Kidney epithelial cell (primary cell): ENCODE results near the gene TMUB1. TPM values are rescaled to one million over a fixed set of nuclear protein-coding genes. Genes with fewer than 3 reads are reported as not detected.

Source experiments
- DNase-seq: peaks from one replicate; pipeline ENCODE4 v3.0.0-alpha.2; 2010; ENCODE audit warnings: low read depth
- H3K27me3 ChIP-seq: 2 replicates; pipeline ENCODE4 v1.6.0; 2011; ENCODE audit warnings: low read length; ENCODE audit not compliant: control insufficient read depth, insufficient read depth
- H3K36me3 ChIP-seq: 2 replicates; pipeline ENCODE4 v1.5.1; 2011; ENCODE audit warnings: low read length; ENCODE audit not compliant: control insufficient read depth, insufficient read depth
- H3K4me3 ChIP-seq: 2 replicates; pipeline ENCODE4 v1.5.1; 2011; ENCODE audit warnings: low read depth, mild to moderate bottlenecking, control low read depth, low read length
- total RNA-seq: library from RNA; depleted of rRNA; stranded (reverse); fragments of >200 nt; gene quantifications from 2 replicates; pipeline ENCODE4 v1.2.3, GENCODE V29; 2015
- TF ChIP-seq, protein P1 (sequence below): IDR thresholded peaks from 2 replicates; pipeline ENCODE4 v1.5.1; 2011; ENCODE audit warnings: mild to moderate bottlenecking, moderate library complexity, low read length, control low read depth, inconsistent platforms; ENCODE audit not compliant: insufficient read depth, poor library complexity, severe bottlenecking

TMUB1 gene
- total RNA-seq, 1 donor from 2014 or later: 46.3 TPM

DNA sequence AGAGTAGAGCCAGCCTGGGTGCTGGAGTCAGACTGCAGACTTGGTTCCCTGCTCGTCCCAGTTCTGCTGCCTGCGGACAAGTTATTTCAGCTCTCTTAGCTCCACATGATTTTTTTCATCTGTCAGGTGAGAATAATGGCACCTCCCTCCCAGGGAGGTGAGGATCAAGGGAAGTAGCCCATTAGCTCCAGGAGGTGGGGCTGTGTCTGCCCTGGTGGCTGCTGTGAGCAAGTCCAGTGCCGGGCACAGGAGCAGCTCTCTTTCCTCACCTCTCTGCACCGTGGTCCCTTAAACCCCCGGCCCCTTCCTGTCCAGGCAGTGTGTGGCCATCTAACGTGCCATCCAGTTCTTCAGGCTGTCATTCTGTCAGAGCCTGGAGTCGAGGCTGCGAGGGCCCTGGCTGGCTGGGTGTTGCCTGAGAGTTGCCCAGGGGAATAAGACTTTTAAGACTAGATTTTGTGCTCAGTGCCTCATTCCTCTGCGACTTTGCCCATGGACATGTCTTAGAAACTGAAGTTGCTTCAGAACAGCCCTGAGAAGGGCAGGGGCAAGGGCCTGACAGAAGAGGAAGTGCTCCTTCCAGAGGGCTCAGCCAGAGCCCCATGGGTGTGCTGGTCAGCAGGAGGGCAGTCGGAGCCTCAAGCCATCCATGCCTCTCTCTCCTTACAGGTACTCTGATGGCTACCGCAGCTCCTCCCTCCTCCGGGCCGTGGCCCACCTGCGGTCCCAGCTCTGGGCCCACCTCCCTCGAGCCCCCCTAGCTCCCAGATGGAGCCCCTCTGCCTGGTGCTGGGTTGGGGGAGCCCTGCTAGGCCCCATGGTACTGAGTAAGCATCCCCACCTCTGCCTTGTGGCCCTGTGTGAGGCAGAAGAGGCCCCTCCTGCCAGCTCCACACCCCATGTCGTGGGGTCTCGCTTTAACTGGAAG lies 50.1 kb downstream of the TMUB1 start:
- Histone ChIP-seq H3K27me3 (no peaks in the 10 kb centered on the region), H3K36me3 (no peaks in the 10 kb centered on the region), H3K4me3 (no peak overlapping the region)
- no peak for DNase-seq
- TF ChIP-seq, protein P1, sequence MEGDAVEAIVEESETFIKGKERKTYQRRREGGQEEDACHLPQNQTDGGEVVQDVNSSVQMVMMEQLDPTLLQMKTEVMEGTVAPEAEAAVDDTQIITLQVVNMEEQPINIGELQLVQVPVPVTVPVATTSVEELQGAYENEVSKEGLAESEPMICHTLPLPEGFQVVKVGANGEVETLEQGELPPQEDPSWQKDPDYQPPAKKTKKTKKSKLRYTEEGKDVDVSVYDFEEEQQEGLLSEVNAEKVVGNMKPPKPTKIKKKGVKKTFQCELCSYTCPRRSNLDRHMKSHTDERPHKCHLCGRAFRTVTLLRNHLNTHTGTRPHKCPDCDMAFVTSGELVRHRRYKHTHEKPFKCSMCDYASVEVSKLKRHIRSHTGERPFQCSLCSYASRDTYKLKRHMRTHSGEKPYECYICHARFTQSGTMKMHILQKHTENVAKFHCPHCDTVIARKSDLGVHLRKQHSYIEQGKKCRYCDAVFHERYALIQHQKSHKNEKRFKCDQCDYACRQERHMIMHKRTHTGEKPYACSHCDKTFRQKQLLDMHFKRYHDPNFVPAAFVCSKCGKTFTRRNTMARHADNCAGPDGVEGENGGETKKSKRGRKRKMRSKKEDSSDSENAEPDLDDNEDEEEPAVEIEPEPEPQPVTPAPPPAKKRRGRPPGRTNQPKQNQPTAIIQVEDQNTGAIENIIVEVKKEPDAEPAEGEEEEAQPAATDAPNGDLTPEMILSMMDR: no peak

Other genes with a start within 250 kb of the TMUB1 start
- 0.68 and 1.0 TPM in 2 replicates for gene AOC1, start 231.0 kb downstream of the TMUB1 start, total RNA-seq
- gene KCNH2, start 105.2 kb downstream of the TMUB1 start, total RNA-seq: 2.1 and 4.1 TPM in 2 replicates
- gene NOS3, start 92.5 kb downstream of the TMUB1 start, total RNA-seq: 1.0 and 3.1 TPM in 2 replicates
- 0.55 and 2.1 TPM in 2 replicates for gene ATG9B, start 59.0 kb downstream of the TMUB1 start, total RNA-seq
- gene ABCB8, start 55.0 kb downstream of the TMUB1 start, total RNA-seq: 36.8 and 37.1 TPM in 2 replicates
- 0.04 and 0.41 TPM in 2 replicates for gene ASIC3, start 35.0 kb downstream of the TMUB1 start, total RNA-seq
- gene CDK5, start 25.6 kb downstream of the TMUB1 start, total RNA-seq: 21.5 and 27.0 TPM in 2 replicates
- gene SLC4A2, start 23.9 kb downstream of the TMUB1 start, total RNA-seq: 166 and 201 TPM in 2 replicates
- 70.9 and 71.7 TPM in 2 replicates for gene FASTK, start 2.7 kb downstream of the TMUB1 start, total RNA-seq
- 77.4 and 92.8 TPM in 2 replicates for gene AGAP3, start 3.0 kb upstream of the TMUB1 start, total RNA-seq
- gene GBX1, start 84.2 kb upstream of the TMUB1 start, total RNA-seq: not detected in 2 replicates
- gene ASB10, start 103.8 kb upstream of the TMUB1 start, total RNA-seq: not detected in 2 replicates
- gene H2BK1, start 127.0 kb upstream of the TMUB1 start, total RNA-seq: not detected in 2 replicates
- gene ABCF2, start 143.7 kb upstream of the TMUB1 start, total RNA-seq: 75.4 and 78.9 TPM in 2 replicates
- gene CHPF2, start 149.0 kb upstream of the TMUB1 start, total RNA-seq: 60.0 and 83.9 TPM in 2 replicates
- 12.6 and 28.7 TPM in 2 replicates for gene SMARCD3, start 165.2 kb upstream of the TMUB1 start, total RNA-seq